Uterus (tissue), 2 donors: ENCODE data around the gene UNC93B1.
"Not testable (repeated sequence)": the region's sequence is repeated elsewhere in the genome, so short reads cannot be mapped to it uniquely, and the experiment has no call there.

ENCODE experiments used
- CTCF ChIP-seq, 4 experiments: fragments of 200-600 bp in 2 of 4; fragments of 450-650 bp in 2 of 4; sonication (generic) in 2 of 4; IDR thresholded peaks; one replicate each; pipeline ENCODE4 v1.5.1; 2016 to 2019; ENCODE audit warnings: antibody characterized with exemption in 4 of 4, mild to moderate bottlenecking in 2 of 4, moderate library complexity in 1 of 4
- POLR2A ChIP-seq, 2 donors: fragments of 450-650 bp; IDR thresholded peaks; one replicate each; pipeline ENCODE4 v1.6.1; 2016; ENCODE audit warnings: antibody characterized with exemption in 2 of 2, mild to moderate bottlenecking in 1 of 2, moderate library complexity in 1 of 2

DNA sequence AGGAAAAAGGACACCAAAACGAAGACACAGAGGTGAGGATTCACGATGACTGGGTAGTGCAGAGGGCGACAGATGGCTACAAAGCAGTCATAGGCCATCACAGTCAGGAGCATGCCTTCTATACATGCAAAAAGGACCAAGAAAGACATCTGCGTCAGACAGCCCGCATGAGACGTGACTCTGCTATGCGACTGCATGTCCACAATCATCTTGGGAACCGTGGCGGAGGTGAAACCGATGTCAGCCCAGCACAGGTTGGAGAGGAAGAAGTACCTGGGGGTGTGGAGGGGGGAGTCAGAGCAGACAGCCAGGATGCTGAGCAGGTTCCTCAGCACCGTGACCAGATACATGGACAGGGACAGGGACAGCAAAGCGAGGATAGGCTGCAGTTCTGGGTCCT lies 29.2 kb downstream of the UNC93B1 start:
- TF ChIP-seq CTCF, POLR2A (IDR thresholded peaks at IDR 0.05): not testable (repeated sequence)
